ENCODE measurements around the gene TANC1. TPM values are rescaled to one million over a fixed set of nuclear protein-coding genes. Genes with fewer than 3 reads are reported as not detected.

TANC1 gene
- total and polyA plus RNA-seq, 2 donors (not counting 3 experiments of a cell fraction or from before 2014, with no cell fraction given), result 58.9 to 99.4 TPM

DNA sequence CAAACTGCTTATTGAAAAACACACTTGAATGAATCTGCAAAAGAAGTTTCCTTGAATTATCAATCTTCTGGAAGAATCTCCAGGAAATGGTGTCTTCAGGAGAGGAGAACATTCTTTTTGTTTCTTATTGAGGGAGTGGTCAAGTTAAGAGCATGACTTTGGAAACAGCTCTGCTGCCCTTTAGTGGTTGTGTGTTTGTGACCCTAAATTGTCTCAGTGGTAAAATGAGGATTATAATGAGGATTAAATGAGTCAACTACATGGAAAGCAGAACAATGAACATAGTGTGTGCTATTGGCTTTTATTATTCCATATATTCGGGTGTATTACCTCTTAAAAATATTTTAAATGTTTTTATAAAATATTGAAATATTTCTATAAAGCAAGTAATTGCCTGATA, 44.8 kb upstream of the TANC1 start:
- ChIA-PET CTCF (no interaction called here), POLR2A (no interaction called here)
- TF ChIP-seq, protein P1, sequence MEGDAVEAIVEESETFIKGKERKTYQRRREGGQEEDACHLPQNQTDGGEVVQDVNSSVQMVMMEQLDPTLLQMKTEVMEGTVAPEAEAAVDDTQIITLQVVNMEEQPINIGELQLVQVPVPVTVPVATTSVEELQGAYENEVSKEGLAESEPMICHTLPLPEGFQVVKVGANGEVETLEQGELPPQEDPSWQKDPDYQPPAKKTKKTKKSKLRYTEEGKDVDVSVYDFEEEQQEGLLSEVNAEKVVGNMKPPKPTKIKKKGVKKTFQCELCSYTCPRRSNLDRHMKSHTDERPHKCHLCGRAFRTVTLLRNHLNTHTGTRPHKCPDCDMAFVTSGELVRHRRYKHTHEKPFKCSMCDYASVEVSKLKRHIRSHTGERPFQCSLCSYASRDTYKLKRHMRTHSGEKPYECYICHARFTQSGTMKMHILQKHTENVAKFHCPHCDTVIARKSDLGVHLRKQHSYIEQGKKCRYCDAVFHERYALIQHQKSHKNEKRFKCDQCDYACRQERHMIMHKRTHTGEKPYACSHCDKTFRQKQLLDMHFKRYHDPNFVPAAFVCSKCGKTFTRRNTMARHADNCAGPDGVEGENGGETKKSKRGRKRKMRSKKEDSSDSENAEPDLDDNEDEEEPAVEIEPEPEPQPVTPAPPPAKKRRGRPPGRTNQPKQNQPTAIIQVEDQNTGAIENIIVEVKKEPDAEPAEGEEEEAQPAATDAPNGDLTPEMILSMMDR (IDR thresholded peaks at IDR 0.05; ENCODE audit: extremely low read depth in 1 of 2, insufficient read depth in 1 of 2, low read depth in 1 of 2, low read length in 2 of 2), result no peak
- no peak for TF ChIP-seq JUN (IDR thresholded peaks at IDR 0.05; ENCODE audit: borderline replicate concordance, insufficient read depth, insufficient read length, low read depth)
- no peak for TF ChIP-seq POLR2A (IDR thresholded peaks at IDR 0.05; ENCODE audit: low read depth, low read length)
- TF ChIP-seq POLR2AphosphoS5 (IDR thresholded peaks at IDR 0.05; ENCODE audit: insufficient read depth, low read depth, low read length), result no peak
- TF ChIP-seq, protein P2, sequence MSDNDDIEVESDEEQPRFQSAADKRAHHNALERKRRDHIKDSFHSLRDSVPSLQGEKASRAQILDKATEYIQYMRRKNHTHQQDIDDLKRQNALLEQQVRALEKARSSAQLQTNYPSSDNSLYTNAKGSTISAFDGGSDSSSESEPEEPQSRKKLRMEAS (IDR thresholded peaks at IDR 0.05; ENCODE audit: insufficient read depth, insufficient read length), result no peak
- TF ChIP-seq GATA2 (IDR thresholded peaks at IDR 0.05; ENCODE audit: insufficient read depth, insufficient read length, low read depth, low read length), result no peak
- no peak for TF ChIP-seq MYC (IDR thresholded peaks at IDR 0.05; ENCODE audit: low read depth, low read length)
- TF ChIP-seq EZH2 (IDR thresholded peaks at IDR 0.05; ENCODE audit: borderline replicate concordance, low read depth, low read length, severe bottlenecking), result no peak
- TF ChIP-seq FOS (IDR thresholded peaks at IDR 0.05; ENCODE audit: borderline replicate concordance, insufficient read depth, low read length), result no peak
- dilution Hi-C loops (cut with MboI; ENCODE audit: extremely low pct_ligation_motif_present, low sequenced_read_pairs), result no loop called here
- no peaks in the 10 kb centered on the region for H3K79me2 ChIP-seq (ENCODE audit: control insufficient read depth, insufficient read depth, low read length)
- H4K20me1 ChIP-seq (replicated peaks; ENCODE audit: control insufficient read depth, extremely low read depth, insufficient read depth, low read length), result no peaks in the 10 kb centered on the region
- H3K36me3 ChIP-seq (ENCODE audit: control insufficient read depth in 2 of 2, extremely low read depth in 1 of 2, insufficient read depth in 2 of 2, low read length in 2 of 2), result no peaks in the 10 kb centered on the region
- peaks cover 9% of the 10 kb centered on the region for H3K4me1 ChIP-seq (ENCODE audit: control insufficient read depth, extremely low read depth, insufficient read depth, low read length)
- H3K27me3 ChIP-seq (ENCODE audit: control insufficient read depth in 2 of 2, insufficient read depth in 2 of 2, low read length in 2 of 2), result no peaks in the 10 kb centered on the region
- BruUV-seq (replicated peaks), result no TSS peak
- intact Hi-C loops (cut with micrococcal nuclease), result no loop called here
- no peak overlapping the region for H2AFZ ChIP-seq (ENCODE audit: low read depth, low read length)
- H3K9ac ChIP-seq (replicated peaks; ENCODE audit: extremely low read depth, insufficient read depth, low read length), result no peak overlapping the region
- H3K9me1 ChIP-seq (replicated peaks; ENCODE audit: control insufficient read depth, extremely low read depth, insufficient read depth, low read length), result no peaks in the 10 kb centered on the region
- DNase-seq (ENCODE audit: low read depth, low spot score), result no peak
- H3K9me3 ChIP-seq (replicated peaks; ENCODE audit: control insufficient read depth, insufficient read depth, low read length), result no peaks in the 10 kb centered on the region
- no peak for FAIRE-seq
- no peak overlapping the region for H3K27ac ChIP-seq (ENCODE audit: insufficient read depth, low read depth, low read length)
- no peak overlapping the region for H3K4me2 ChIP-seq (ENCODE audit: insufficient read depth, low read length)
- H3K4me3 ChIP-seq (replicated peaks in 1 of 3; ENCODE audit: insufficient read depth in 1 of 3, low read depth in 1 of 3, low read length in 3 of 3), result no peak overlapping the region
